Activated CD8-positive, alpha-beta memory T cell treated with anti-CD3 and anti-CD28 coated beads, Interleukin-2, amount 50 U/mL, for 48 hours (primary cell): ENCODE measurements around the gene SYNPO2L.
"Not testable (repeated sequence)": the region's sequence is repeated elsewhere in the genome, so short reads cannot be mapped to it uniquely, and the experiment has no call there.

Experiments used
- DNase-seq: peaks from one replicate; pipeline ENCODE4 v3.0.0-alpha.2; 2020

Gene SYNPO2L

DNA sequence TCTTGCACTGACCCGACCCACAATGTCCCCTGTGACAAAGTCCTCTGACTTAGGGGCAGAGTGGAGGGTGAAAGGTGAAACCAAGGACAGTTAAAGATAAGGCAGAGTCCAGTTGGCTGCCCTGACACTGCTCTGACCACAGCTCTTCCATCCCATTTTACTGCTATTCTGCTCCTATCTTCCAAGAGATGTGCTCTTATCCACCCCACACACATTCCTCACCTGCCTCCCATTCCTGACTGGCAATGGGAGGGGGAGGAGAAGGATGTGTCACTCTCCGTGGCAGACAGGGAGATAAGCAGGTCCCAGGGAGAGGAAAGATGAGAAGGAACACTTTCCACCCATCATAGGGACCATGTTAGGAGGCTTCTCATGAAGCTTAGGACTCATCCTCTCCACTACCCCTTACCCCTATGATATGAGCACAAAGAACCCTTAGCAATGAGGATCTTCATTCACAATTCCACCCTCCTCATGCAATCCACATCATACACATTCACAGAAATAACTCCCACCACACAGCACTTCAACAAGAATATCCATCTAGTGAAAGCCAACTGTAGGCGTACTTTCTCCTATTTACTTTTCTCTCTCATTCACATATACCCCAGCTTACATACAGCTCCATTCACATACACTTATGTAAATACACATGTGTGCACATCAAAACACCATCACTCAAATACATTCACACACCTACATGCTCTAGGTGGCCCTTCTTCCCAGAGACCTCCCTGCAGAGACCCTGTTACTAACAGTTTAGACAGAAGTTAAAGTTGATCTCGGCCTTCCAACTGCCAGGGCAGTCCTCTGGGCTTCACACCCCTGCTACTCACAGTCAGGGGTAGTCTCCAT, 6.6 kb downstream of the SYNPO2L start:
- no peak for DNase-seq

DNA sequence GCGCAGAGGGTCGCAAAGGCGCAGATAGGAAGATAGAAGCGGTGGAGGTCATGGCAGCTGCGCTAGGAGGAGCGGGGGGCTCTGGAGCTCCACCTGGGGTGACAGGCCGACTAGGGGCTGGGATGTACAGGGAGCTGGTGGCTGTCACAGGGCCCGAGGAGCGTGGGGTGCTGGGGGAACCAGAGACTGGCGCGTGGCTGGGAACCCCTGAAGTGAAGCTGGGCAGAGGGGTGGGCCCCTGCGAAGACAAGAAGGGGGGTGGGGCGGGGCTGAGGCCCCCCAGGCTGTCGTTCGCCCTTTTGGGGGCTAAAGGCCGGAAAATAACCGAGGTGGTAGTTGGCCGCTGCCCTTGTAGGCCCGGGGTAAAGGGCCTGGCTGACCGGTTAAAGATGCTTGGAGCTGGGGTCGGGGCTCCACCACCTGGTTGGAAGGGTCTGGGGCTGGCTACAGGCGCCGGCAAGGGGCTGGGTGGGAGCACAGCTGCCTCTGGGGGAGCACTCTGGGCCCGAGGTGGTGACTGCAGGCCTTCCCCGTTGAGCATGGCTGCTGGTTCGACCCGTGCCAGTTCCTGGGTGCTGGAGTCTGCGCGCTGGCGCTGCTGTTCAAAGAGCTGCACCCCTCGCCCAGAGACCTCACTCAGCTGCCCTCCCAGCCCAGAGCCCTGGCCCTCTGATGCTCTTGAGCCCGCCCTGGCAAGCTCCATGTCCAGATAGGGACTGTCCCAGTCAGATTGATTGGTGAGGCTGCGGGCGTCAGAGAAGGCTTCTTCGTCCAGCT, 7.8 kb downstream of the SYNPO2L start:
- peak; percentile 57 for DNase-seq

DNA sequence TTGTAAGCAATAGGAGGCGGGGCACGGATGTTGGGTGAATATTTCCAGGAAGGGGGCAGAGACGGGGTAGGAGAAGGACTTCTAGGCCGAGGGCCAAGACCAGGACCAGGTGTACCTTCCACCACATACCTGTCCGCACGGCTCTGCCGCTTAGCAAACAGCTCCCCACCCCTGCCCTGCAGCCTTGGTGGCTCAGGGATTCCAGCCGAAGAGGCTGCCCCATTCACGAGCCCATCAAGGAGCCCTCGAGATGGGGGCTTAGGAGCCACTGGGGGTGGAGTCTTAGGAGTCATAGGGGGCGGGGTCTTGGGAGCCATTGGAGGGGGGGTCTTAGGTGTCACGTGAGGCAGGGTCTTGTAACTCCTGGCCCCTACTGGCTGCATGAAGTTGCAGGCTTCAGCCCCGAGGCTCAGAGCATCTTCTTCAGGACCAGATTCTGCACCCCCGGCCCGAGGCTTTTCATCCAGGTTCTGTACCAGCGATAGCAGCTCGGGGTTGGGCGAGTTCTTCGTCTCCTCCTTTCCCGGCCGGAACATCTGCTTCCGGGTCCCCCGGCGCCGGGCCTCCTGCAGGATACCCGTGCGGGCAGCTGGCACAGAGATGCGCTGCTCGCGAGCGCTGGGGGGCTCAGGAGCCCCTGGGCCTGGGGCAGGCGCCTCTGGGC, 8.5 kb downstream of the SYNPO2L start:
- DNase-seq, result peak; percentile 73

DNA sequence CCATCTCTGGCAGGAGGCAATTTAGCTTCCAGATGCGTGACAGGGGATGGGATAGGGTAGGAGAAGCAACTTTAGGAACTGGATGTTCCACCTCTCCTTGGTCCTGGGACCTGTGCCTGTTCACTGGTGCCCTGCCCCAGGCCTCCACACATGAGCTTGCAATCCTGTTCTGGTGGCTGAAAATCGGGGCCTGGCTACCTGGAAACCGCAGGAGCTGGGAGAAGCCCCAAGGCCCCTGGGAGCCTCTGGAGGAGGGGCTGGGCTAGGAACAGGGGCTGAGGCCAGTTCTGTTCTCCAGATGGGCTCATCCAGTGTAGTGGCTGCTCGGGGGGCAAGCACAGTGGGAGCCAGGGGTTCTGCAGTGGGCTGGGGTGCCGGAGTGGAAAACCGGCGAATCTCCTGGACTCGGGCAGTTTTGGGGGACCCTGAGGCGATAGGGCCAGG, 9.2 kb downstream of the SYNPO2L start:
- no peak for DNase-seq

DNA sequence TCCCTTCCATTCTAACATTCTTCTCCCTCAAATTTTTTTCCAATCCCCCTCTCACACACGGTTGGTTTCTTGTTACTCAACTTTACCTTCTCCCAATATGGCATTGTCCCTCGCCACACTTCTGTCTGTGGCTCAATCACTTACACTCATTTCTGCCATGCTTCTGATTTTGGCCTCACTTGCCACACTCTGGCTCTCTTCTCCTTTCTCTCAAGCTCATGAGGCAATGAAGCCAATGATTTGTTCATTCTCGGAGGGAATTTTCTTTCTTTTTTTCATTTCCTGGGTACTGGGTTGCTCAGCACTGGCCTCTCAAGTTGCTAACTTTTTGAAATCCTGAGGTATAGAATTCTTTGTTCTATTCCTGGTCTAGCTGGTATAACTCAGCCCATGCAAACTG, 10.6 kb downstream of the SYNPO2L start:
- no peak for DNase-seq

DNA sequence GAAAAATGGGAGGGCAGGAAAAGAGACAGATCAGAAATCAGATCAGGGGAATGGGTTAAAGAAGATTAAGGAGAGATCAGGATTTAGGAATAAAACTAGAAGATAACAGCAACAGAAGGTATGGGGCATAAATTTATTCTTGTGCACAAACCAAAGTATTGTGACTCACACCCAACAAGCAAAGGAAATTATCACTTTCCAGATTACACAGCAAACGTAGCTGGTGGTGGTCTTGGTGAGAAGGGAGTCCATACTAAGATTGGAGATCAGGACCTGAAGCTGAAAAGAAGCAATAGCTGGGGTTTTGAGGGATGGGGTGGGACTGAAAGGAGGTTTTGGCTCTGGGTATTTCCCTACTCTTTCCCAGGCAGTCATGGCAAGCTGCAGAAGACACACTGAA, 11.1 kb downstream of the SYNPO2L start:
- no peak for DNase-seq

DNA sequence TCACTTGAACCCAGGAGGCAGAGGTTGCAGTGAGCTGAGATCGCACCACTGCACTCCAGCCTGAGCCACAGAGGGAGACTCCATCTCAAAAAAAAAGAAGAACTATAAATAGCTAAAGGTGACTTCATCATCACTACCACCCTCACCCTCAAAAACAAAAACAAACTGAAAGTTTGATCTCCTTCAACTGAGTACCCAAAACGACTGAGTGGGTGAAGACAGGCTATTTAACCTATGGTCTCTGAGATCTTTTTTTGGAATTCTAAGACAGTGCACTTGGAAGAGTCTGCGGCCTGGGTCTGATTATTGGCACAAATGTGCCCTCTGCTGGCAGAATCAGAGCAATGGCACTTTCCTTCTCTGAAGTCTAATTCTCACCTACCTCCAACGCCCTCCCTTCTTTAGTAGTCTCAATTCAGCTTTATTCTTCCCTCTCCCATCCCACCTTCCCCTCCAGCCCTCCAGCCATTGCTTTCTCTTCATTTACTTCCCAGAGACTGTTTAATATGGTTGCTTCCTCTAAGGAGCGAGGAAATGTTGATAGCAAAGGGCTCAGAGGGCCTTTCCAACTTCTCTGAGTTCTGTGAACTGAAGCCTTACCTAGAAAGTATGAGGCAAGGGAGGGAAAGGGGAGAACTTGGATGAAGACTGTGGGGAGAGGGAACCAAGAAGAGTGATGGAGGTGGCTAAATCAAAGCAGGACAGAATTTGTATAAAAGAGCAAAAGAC, 11.7 kb downstream of the SYNPO2L start:
- DNase-seq, result peak; percentile 62

DNA sequence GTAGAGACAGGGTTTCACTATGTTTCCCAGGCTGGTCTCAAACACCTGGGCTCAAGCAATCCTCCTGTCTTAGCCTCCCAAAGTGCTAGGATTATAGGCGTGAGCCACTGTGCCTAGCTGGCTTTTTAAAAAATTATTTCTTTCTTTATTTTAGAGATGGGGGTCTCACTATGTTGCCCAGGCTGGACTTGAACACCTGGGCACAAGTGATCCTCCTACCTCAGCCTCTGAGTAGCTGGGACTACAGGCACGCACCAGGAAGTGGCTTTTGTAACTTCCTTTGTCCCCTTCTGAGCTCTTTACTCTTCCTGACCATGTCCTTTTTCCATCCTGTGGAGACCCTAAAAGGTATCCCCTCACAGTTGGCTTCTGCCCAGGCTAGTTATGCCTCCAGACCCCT, 12.5 kb downstream of the SYNPO2L start:
- DNase-seq, result no peak

DNA sequence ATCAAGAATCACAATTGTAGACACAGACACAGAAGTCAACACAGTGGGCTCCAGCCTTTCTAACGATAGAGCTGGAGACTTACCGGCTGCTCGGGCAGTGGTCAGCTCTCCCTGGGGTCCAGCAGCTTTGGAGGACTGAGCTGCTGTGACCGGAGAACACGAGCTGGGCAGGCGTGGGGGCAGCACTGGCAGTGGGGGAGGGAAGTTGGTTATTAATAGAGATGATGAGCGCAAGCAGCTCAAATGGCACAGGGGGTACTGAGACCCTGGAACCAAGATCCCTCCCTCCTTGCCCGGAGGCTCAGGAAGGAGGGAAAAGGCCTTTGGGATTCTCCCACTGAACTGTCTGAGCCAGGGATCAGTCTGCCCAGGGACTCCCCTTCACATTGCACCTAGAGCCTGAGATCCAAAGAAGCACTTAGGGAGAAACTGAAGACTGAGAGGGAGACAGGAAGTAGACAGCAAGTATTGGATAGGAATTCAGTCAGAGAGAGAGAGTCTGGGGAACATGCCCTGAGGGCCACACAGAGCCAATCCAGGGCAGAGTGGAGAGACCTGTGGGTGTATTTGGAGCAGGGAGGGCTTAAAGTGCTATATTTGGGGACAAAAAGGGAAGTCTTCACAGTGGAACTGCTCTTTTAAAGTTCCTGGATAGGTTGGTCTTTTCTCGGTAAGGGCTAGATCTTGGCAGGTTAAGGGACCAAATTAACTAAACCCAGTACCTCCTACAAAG, 14.3 kb downstream of the SYNPO2L start, which contains the start of gene MYOZ1:
Gene MYOZ1, minus strand, starts transcription at position 147 of the 733 bp plus-strand sequence. CDS start 1,457 bp downstream, outside the sequence.
- no peak for DNase-seq

DNA sequence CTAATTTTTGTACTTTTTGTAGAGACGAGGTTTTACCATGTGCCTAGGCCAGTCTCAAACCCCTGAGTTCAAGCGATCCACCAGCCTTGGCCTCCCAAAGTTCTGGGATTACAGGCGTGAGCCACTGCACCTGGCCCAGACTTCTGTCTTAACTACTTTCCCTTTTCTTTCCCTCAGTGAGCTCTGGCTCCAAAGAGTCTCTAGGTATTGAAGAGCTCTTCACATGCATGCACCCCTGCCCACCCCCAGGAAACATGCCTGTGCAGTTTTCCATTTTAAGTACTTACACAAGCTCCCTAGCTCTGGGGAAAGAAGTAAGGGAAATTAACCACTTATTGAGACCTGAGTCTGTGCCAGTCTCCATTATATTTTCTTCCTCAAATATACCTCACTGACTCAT, 16.5 kb downstream of the SYNPO2L start:
- no peak for DNase-seq

DNA sequence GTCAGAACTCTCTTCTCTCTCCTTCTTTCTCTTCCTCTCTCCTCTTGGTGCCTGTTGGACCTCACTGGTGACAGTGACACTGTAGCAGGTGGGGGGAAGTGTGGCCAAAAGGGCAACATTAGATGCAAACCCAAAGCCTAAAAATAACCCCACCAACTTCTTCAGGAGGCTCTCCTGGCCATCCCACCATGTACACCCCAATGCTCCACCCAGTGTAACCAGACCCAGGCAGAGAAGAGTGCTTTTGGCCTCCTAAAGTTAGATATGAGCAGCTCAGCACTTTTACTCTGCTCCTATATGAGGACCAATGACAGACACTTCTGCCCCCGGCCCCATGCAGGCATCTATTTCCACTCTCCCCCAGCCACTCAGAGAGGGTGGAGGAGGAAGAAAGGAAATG, 20.0 kb downstream of the SYNPO2L start:
- DNase-seq, result no peak

DNA sequence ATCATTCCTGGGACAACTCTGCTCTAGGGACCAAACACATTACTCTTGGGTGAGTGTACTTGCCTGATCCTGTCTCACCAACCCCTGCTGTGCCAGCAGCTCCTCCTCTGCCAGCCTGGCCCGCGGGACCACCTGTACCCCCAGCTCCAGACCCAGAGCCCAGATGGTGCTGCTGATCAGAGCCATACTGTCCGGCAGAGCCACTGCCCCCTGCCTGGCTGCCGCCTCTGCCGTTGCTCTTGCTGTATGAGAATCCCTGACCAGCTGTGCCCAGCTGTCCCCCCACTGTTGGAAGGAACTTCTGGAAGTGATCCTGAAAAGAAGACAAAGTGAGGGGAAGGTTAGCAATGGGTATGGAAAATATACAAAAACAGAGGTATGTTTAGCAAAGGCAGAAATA, 21.4 kb downstream of the SYNPO2L start:
- DNase-seq, result no peak

DNA sequence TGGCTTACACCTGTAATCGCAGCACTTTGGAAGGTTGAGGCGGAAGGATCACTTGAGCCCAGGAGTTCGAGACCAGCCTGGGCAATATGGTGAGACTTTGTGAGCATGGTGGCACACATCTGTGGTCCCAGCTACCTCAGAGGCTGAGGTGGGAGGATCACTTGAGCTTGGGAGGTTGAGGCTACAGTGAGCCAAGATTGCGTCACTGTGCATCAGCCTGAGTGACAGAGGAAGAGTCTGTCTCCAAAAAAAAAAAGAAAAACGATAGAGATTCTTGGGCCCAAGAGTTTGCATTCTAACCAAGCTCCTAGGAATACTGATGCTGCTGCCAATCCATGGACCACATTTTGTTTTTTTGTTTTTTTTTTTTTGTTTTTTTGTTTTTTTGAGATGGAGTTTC, 26.7 kb downstream of the SYNPO2L start:
- no peak for DNase-seq

DNA sequence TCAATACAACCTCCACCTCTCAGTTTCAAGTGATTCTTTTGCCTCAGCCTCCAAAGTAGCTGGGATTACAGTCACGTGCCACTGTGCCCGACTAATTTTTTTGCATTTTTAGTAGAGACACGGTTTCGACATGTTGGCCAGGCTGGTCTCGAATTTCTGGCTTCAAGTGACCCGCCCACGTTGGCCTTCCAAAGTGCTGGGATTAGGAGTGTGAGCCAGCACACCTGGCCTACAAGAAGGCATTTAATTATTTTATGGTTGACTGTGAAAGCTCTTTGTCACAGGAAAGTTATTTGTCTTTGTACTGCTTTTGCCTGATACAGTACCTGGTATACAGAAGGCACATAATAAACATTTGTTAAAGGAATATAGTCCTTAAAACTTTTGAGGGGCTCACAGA, 27.4 kb downstream of the SYNPO2L start:
- DNase-seq, result no peak

DNA sequence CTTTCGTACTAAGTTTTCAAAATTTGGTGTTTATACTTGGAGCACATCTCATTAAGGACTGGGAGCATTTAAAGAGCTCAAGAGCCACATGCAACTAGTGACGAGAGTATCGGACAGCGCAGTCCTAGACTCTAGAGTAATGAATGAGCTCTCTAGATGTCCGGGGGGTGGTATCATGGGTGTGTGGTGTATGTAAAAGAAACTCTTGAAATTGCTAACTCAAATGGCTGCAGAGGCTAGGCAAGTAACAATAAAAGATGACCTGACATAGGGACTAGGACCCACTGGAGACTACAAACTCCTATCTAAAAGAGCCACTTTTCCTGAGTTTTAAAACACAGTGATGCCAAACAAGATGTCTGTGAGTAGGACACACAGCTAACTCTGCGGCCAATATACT, 28.5 kb downstream of the SYNPO2L start:
- no peak for DNase-seq

DNA sequence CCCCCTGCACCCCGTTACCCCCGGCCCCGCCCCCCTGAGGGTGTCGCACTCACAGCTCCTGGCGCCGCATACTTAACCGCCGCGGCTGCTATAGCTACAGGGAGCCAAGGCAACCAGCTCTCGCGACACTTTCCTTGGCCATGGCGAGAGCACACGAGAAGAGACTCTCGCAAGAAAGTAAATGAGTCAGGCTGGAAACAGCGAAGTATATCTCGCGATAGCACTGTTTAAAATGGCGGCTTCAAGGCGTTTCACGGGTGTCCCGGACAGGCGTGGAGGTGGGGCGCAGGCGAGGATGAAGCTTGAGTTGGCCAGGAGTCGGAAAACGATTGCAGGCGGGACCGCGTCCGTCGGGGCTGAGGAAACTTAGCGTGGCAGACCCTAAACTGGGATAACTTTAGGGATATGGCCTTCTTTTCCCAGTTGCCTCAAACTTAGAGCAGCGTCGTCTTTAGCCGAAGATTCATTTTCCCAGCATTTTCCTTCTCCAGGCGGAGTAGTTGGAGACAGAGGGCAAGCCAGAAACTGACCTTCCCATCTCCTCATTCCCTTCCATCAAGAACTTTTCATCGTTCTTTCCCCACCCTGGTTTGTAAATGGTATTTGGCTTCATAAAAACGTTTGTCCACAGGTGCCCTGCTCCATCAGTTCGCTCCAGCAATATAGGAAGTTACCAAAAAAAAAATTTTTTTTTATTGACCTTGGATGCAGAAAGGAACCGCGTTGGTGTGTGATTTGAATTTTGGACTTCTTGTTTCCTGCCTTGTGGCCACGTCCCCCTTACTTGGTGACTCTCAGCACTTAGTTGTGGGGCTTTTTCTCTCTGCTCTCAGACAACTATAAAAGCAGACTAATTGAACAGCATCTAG, 29.7 kb downstream of the SYNPO2L start:
- peak; percentile 91 for DNase-seq

DNA sequence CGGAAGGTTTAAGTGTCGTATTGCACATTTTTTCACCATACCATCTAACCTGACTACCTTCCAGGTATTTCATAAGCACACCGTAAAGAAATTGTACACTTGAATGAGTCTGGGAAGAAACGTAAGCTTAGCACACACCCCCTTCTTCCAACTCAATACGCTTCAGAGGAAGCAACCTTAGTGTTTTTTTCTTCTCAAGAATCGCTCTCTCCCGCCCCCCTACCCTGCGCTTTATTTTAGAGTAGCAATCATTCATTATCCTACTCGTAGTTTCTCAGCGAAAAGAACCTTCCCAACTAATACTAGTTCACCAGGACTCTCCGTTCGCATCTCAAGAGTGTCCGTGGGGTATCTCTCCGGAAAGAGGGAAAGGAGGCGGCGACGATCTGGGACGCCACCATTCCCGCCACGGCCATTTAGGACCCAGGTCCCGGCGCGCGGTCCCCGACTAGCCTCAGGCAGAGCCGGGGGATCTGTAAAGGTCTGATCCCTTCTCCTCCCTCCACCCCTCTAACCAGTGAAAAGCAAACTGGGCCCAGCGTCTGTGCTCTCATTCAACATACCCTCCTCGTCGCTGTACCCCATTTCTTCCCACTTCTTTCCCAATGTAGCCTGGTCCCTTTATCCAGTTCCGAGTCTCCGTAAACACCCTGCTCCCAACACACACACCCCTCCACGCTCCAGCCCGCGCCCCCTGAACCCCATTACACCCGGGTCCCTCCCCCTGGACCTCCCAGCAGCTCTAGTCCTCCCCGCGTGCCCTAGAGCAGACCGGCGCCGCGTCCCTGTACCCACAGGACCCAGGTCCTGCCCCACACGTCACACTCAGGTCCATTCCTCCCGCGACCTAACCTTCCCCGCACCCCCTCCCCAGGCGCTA, 30.6 kb downstream of the SYNPO2L start:
- DNase-seq, result no peak

DNA sequence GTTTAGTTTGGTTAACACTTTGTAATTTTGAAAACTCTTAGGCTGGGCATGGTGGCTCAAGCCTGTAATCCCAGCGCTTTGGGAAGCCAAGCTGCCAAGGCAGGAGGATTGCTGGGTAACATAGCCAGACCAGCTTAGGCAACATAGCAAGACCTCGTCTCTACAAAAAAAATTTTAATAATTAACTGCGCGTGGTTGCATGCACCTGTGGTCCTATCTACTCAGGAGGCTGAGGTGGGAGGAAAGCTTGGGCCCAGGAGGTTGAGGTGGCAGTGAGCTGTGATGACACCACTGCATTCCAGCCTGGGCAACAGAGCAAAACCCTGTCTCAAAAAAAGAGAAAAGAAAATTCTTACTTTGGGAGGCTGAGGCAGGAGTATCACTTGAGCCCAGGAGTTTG, 32.8 kb downstream of the SYNPO2L start:
- peak; percentile 26 for DNase-seq

DNA sequence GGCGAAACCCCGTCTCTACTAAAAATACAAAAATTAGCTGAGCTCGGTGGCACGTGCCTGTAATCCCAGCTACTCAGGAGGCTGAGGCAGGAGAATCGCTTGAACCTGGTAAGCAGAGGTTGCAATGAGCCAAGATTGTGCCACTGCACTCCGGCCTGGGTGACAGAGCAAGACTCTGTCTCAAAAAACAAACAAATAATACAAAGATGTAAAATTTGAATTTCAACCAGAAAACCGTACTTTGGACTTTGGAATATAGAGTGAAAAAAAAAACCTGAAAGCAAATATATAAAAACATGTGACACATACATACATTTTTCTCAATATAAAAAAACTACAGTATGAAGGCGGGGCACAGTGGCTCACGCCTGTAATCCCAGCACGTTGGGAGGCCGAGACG, 34.9 kb downstream of the SYNPO2L start:
- DNase-seq, result not testable (repeated sequence)

DNA sequence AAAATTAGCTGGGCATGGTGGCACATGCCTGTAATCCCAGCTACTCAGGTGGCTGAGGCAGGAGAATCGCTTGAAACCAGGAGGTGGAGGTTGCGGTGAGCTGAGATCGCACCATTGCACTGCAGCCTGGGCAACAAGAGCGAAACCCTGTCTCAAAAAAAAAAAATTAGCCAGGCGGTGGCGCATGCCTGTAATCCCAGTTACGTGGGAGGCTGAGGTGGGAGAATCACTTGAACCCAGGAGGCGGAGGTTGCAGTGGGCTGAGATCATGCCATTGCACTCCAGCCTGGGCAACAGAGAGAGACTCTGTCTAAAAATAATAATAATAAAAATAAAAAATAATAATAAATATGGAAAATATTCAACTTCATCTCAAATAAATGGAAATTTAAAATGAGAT, 38.7 kb downstream of the SYNPO2L start:
- not testable (repeated sequence) for DNase-seq
